SK-N-MC (cell line): ENCODE measurements around the gene ZBTB25.

Source experiments
- EZH2 ChIP-seq: fragments of 200-600 bp; sonication (generic); IDR thresholded peaks from one replicate; pipeline ENCODE4 v1.6.1; 2017; ENCODE audit warnings: antibody characterized with exemption
- FOXP2 ChIP-seq: optimal IDR thresholded peaks from 2 replicates; pipeline ENCODE3; 2011; ENCODE audit warnings: mild to moderate bottlenecking, moderate library complexity; ENCODE audit not compliant: insufficient read depth; ENCODE audit errors: extremely low read length, control extremely low read depth
- POLR2AphosphoS5 ChIP-seq: IDR thresholded peaks from 2 replicates; pipeline ENCODE4 v1.6.1; 2012; ENCODE audit warnings: mild to moderate bottlenecking, low read depth, low read length, borderline replicate concordance

- TF ChIP-seq EZH2 (no peak), POLR2AphosphoS5 (no peak), FOXP2 (no peak)
Observed at GRCh38 chr14:64525354-64525753, 21.7 kb upstream of the ZBTB25 start.
